ENCODE data around the gene SZRD1.
"Not testable (repeated sequence)": the region's sequence is repeated elsewhere in the genome, so short reads cannot be mapped to it uniquely, and the experiment has no call there.

The SZRD1 gene, protein sequence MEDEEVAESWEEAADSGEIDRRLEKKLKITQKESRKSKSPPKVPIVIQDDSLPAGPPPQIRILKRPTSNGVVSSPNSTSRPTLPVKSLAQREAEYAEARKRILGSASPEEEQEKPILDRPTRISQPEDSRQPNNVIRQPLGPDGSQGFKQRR

DNA sequence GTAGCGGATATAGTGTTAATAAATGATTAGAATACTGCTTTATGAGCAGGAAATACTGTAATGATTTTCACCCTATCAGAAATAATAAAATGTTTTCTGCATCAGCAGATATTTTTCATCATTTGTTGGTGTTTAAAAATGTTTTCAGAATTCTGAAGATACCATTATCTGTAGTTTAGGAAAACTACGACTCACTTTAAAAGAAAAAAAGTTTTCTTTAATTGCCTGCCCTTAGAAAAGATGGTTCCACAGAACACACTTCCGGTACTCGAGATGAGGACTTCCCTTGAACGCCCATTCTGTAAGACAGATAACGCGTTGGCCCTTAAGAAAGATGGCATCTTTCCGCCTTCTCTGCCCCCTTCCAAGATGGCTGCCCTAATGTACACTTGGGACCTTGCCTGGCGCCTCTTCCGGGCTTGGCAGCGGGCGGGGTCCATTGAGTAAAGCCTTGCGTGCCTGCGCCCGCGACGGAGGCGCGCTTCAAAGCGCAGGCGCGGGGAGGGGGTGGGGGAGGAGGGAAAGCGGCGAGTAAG, at the start of gene SZRD1:
SZRD1 (plus strand) TSS at position 521 of the 536 bp plus-strand sequence. CDS start 16 bp downstream, outside the sequence.
- DNase-seq = peak; percentile 100

DNA sequence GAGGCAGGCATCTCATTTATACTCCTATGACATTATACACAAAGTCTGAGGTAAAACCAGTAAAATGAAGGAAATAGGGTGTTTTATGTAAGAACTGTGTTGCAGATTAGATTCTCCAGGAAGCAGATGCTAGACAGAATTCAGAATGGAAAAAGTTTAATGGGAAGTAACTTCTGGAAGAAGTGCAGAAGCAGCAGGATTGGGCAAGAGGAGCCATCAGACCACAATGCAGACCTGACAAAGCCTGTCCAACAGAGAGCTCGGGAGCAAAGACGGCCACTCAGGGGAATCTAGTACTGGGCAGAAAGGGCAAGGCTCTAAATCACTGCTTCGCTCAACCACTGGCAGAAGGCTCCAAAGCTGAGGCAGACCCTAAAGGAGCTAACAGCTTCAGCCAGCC, 48.5 kb upstream of the SZRD1 start:
- no peak for DNase-seq

DNA sequence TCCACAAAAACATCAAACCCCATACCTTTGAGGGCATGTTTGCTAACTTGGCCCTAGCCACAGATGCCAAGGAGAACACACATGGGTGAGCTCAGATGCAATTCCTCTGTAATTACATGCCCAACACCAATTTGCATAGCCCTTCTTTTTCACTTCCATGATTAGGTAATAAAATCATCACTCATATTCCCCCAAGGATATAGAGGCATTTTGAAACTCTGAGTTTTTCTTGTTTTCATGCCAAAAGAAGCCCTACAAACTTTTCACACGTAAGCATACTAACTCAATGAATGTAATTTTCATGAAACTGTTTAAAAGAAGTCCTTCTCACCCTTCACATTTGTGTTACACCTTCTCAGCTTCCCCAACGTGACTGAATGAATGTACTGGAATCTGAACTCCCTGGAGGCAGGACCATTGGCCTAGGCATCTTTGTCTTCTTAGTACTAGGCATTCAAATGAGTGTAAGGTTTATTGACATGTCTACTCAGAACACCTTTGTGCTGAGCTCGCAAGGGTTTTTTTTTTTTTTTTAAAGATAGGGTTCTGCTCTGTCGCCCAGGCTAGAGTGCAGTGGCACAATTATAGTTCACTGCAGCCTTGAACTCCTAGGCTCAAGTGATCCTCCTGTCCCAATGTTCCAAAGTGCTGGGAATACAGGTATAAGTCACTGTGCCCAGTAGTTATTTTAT, 45.7 kb upstream of the SZRD1 start:
- DNase-seq = no peak

DNA sequence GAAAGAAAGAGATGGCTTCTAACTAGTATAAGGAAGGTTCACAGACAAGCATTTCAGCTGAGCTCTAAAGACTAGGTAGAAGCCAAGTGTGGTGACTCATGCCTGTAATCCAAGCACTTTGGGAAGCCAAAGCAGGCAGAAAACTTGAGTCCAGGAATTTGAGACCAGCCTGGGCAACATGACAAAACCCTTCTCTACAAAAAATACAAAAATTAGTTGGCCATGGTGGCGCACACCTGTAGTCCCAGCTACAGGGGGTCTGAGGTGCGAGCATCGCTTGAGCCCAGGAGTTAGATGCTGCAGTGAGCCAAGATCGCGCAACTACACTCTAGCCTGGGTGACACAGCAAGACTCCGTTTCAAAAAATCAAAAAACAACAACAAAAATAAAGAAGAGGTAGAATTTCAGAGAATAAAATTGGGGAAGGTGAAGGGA, 42.6 kb upstream of the SZRD1 start:
- no peak for DNase-seq

DNA sequence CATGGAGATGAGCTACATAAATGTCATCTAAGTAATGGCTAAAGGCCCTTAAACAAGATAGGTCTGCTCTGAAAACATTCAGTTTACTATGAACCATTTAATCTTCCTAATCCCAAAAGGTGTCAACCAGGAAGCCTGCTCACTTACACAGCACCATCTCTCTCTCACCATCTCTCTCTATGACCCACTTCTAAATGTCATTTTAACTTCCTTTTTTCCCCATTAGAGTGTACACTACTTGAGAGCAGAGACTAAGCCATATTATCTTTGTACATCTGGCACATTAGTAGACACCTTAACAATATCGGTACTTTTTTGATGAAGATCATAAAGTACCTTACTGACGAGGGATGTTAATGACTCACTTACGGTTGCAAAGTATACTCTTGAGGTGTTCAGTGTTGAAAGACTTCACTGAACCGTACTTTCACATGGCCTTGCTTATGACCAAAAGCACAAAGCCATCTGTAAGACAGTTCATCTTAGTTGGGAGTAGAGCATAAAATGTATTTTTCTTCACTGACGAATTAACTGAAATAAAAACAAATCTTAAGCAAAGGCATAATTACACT, 40.1 kb upstream of the SZRD1 start:
- no peak for DNase-seq

DNA sequence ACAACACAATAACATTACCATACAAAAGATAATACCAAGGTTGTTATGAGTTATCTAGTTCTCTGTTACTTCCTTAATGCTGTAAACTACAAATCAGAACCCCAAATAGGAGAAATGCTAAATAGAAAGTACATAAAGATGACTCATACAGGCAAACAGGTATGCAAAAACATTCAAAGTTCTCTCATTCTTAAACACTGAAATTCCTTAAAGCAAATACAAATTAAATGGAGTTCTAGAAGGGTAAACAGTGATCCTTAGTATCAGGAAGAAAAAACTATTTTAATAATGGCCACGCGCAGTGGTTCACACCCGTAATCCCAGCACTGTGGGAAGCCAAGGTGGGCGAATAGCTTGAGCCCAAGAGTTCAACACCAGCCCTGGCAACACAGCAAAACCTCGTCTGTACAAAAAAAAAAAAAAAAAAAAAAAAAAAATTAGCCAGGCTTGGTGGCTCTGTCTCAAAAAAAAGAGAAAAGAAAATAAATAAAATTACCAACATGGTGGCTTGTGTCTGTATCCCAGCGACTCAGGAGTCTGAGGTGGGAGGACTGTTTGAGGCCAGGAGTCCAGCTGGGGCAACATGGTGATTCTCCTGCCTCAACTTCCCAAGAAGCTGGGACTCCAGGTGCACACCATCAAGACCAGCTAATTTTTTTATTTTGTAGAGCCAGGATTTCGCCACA, 32.2 kb upstream of the SZRD1 start:
- no peak for DNase-seq

DNA sequence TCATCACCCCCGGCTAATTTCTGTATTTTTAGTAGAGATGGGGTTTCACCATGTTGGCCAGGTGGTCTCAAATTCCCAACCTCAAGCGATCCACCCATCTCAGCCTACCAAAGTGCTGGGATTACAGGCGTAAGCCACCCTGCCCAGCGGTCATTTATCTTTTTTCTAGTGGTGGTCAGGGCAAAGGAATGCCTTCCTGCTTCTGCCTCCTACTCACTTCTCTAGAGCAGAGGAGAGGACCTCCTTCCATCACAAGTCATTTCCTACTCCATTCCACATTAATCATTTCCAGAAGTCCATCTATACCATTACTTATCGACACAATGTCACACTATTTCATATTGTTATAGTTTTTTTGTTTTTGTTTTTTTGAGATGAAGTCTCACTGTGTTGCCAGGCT, 28.1 kb upstream of the SZRD1 start:
- no peak for DNase-seq

DNA sequence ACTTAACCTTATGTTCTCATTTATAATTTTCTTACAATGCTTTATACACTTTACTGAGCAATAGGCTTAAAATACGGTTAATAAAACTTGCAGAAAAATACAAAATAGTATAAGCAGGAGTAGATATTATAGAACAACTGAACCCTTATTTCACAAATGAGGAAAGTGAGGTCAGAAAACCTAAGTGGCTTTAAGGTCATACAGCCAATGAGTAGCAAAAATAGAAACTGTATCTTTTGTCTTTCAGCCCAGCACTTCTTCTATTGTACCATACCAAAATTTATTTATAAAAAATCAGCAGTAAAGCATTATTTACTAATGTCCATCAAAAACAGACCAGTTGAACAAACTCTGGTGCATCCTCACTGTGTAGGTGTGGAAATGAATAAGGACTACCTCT, 26.4 kb upstream of the SZRD1 start:
- DNase-seq = no peak

DNA sequence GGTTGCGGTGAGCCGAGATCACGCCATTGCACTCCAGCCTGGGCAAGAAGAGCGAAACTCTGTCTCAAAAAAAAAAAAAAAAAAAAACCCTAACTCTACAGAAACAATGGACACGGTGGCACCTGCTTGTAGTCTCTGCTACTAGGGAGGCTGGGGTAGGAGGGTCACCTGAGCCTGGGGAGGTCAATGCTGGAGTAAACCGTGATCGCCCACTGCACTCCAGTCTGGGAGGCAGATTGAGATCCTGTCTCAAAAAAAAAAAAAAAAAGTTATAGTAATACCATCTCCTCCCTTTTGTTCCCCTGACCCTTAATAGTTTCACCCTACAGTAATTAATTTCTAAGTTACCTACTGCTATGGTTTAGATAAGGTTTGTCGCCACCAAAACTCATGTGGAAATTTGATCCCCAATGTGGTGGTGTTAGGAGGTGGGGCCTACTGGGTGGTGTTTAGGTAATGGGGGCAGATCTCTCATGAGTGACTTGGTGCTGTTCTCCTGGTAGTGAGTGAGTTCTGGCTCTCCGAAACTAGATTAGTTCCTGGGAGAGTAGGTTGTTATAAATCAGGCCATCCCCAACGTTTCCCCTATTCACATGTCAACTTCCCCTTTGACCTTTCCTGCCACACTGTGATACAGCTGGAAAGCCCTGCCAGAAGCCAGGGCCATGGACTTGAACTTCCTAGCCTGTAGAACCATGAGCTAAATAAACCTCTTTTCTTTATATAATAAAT, 24.5 kb upstream of the SZRD1 start:
- no peak for DNase-seq

DNA sequence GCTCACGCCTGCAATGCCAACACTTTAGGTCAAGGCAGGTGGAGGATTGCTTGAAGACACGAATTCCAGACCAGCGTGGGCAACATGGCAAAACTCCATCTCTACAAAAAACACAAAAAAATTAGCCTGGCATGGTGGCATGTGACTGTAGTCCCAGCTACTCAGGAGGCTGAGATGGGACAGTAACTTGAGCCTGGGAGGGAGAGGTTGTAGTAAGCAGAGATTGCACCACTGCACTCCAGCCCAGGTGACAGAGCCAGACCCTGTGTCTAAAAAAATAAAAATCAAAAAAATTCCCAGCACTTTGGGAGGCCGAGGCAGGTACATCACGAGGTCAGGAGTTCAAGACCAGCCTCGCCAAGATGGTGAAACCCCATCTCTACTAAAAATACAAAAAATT, 23.8 kb upstream of the SZRD1 start:
- not testable (repeated sequence) for DNase-seq

DNA sequence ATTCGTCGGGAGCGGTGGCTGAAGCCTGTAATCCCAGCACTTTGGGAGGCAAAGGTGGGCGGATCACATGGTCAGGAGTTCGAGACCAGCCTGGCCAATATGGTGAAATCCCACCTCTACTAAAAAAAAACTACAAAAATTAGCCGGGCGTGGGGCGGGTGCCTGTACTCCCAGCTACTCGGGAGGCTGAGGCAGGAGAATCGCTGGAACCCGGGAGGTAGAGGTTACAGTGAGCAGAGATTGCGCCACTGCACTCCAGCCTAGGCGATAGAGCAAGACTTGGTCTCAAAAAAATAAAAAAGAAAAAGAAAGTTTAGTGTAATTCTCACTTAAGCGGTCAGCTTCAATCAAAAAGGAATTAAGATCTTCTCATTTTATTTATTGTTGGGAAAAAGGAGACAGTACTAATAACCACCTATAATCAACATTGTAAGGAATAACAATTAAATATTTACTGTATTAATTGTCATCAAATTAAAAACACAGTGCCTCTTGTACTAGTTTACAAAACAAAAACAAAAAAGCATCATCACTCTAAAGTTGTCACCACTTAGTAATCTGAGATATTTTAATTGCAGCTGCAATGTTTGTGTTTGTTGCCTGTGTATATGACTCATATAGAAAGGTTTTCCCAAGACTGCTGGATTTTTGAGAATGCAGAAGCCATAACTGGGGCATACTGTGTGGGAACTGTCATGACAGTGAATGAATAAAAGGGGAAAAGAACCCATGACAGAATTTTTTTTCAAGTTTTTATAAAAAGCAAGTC, 18.4 kb upstream of the SZRD1 start:
- no peak for DNase-seq

DNA sequence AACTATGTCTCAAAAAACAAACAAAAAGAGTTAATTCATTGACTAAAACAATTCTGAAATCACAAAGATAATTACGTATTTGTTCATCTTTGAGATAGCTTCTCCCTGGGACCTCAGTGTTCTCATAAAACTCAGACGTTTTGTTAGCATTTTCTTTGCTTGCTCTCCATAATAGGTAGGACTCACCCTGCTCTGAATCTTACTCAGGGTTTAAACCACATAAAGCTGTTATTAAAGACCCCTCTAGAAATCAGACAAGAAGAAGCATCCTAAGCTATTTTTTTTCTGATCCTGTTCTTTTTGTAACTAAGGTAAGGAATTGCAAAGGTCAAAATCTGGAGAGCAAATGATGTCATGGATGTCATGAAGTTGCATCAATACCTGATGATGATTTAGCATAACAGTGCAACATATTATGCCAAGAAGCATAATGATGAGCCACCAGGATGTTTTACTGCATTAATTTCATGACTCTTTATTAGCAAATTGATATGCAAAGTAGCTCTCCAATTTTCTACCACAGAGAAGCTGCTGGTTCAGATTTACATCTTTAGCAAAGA, 17.1 kb upstream of the SZRD1 start:
- DNase-seq = no peak

DNA sequence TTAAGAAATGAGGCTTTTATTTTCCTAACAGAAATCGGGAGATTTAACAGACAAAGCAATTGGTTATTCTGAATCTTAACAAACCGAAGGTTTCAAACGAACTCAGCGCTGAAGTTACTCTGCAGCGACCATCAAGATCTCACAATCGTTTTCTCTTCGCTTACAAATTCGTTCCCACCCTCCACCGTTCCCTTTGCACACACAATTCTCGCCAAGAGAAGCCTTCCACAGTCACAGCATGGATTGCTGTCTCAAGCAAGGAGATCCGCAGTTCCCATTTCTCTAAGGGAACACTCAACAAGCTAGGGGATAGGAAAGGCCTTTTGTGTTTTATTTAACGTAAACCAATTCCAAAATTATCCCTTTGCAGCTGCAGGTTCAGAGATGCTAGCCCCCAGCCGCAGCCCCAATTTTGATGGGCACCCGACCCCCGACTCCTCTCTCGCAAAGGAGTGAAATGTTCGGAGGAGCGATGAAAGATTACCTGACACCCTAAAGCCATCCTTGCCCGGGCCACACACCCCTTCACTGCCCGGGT, 15.5 kb upstream of the SZRD1 start:
- peak; percentile 0 for DNase-seq

DNA sequence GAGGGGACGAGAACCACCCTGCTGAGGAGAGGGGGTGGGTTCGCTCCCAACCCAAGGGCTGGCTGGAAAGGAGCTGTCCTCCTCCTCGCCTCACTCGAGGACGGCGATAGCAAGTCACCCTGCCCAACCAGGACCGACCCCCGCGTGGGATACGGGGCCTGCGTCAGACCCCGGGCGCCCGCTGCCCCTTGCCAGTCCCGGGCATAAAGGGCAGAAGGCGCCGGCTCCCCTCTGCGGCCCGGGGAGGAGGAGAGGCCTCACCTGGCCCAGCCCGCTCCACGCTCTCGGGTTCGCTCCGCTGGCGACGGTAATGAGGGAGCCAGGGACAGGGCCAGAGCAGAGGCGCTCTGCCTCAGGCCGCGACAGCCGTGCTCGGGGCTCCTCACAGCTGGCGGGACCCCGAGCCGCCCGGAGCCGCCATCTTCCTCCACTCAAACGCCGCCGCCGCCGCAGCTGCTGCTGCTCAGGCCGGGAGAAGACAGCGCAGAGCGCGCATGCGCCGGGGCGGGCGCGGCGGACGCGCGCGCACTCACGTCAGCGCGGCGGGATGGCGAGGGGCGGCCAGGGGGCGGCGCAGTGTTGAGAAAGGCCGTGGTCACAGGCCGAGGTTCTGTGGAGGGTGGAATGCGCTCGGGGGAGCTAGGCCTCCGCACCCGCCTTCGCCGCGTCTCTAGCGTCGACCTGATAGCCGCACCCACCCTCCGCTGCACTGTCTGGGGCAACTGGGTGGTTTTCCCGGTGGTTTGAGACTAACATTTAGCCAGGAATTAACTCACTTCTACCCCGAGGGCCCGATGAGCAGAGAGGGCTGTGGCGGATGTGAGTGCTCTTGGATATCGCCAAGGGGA, 14.8 kb upstream of the SZRD1 start, which contains the start of gene FBXO42:
FBXO42 (minus strand) TSS at position 487 of the 848 bp plus-strand sequence. CDS start 37,062 bp downstream, outside the sequence.
- DNase-seq = peak; percentile 92

DNA sequence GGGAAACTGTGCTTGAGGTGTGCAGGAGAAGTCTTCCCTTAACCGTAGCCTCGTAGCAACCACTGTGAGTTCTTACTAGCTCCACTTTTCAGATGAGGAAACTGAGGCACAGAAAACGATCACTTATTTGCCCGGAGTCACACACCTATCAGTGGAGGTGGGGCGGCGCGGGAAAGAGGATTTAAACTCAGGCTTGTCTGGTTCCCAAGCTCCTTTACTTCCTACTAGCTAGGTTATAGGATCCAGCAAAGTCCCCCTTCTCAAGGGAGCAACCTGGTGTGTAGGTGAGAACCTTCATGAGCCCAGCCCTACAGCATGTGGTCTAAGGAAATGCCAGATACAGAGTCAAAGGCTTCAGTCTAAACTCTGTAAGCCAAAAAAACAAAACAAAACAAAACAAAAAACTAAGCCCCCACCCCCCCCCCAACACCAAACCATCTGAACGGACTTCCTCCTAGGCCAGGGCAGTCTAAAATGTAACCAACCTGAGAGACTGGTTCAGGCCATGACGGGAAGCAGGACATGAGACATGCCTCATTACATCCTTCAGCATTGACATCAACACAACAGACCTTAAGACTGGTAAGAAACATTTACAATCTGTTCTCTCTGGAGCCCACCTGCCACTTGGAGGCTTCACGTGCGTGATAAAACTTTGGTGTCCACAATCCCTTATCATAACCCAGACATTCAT, 14.1 kb upstream of the SZRD1 start:
- no peak for DNase-seq

DNA sequence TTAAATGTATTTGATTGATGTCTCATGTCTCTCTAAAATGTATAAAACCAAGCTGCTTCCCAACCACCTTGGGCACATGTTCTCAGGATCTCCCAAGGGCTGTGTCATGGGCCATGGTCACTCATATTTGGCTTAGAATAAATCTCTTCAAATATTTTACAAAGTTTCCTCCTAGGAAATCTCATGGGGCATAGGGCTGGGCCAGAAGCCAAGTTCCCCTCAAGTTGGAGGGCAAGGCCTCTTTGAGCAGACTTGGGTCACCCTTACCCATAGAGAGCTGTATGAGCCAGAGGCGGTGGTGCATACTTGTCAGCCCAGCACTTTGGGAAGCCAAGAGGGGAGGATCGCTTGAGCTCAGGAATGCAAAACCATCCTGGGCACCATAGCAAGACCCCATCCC, 12.4 kb upstream of the SZRD1 start:
- DNase-seq = no peak

DNA sequence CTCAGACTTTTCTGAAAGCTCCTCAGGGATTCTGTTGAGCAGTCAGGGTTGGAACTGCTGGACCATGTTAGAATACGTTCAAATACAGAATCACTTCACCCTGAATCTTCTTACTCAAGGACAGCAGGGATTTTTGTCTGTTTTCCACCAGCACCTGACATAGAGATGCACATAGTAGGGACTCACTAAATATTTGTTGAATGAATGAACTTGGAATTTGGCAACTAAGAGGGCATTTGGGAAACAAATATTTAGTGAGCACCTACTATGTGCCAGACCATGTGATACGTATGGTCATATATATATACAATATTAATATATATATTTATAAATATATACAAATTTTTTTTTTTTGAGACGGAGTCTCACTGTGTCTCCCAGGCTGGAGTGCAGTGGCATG, 10.2 kb upstream of the SZRD1 start:
- no peak for DNase-seq

DNA sequence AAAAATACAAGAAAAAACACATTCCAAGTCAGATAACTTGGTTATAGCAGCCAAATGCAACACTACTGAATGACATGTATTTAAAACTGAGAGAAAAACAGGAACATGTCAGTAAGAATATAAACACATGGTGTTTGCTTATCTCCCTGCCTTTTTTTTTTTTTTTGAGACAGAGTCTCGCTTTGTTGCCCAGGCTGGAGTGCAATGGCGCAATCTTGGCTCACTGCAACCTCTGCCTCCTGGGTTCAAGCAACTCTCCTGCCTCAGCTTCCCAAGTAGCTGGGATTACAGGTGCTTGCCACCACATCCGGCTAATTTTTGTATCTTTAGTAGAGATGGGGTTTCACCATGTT, 1.9 kb upstream of the SZRD1 start:
- not testable (repeated sequence) for DNase-seq

DNA sequence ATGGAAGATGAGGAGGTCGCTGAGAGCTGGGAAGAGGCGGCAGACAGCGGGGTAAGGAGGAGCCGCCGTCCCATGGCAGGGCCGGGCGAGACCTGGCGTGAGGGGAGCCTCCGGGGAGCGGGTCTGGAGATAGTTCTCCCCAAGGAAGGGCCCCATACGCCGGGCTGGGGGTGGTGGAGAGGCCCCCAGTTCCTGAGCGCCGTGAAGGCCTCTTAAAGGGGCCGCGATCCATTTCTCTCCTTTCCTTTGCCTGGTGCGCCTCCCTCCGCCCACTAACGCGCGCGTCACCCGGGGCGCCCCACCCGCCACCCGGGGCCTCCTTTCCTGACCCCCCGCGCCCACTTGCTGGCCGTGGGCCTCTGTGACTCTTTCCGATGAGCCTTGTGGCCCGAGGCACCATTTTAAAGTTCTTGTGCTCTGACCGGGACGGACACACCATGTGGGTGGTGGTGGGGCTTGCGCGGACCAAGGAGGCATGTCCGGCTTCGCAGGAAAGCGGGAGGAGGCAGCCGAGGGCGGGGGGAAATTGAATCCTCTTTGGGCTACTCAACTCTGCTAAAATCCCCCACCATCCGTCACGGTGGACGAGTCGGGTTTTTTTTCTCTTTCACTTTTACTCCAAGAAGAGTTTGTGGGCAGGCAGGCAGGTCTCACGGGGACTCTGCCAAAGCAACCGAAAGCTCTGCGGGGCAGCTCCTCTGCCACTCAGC, 371 bp downstream of the SZRD1 start:
- peak; percentile 79 for DNase-seq

All from NCI-H1105 (cell line).